RWPE1 (cell line): ENCODE data around the gene PLCB4.
"Not testable (repeated sequence)": the region's sequence is repeated elsewhere in the genome, so short reads cannot be mapped to it uniquely, and the experiment has no call there.

ENCODE experiments used
- CTCF ChIA-PET: fragments of 350-600 bp; sonication (Branson Sonifier 250); formaldehyde crosslinking; extraction: SDS; loops from one replicate; lab custom pipeline; 2021; lab: Yijun Ruan, JAX
- POLR2A ChIA-PET: fragments of 400-600 bp; formaldehyde crosslinking; extraction: SDS; loops from one replicate; lab custom pipeline; 2020; ENCODE audit warnings: antibody characterized with exemption; ENCODE audit not compliant: low non-redundant PET; lab: Yijun Ruan, JAX
- DNase-seq: peaks from one replicate; pipeline ENCODE4 v3.0.0; 2012; ENCODE audit warnings: low spot score
- H3K27ac ChIP-seq: fragments of 450-650 bp; 2 replicates; pipeline ENCODE4 v1.5.1; 2017
- CTCF ChIP-seq: fragments of 450-650 bp; conservative IDR thresholded peaks from 2 replicates; pipeline ENCODE4 v1.5.1; 2017; ENCODE audit warnings: low read depth, mild to moderate bottlenecking

PLCB4 gene

GRCh38 chr20:9149796-9150195 lies 80.9 kb downstream of the PLCB4 start:
- no peak for DNase-seq
- no peak for TF ChIP-seq CTCF
- ChIA-PET CTCF (interaction anchor here (0.5 kb wide), 1 partner anchor 44 kb away, joined by 3 read pairs; no protein-coding TSS in a partner anchor), POLR2A (no interaction called here)
- no peak overlapping the region for H3K27ac ChIP-seq

- CTCF ChIA-PET, result no interaction called here
- DNase-seq, result no peak
- POLR2A ChIA-PET, result no interaction called here
Measured at GRCh38 chr20:9150679-9151078, 81.8 kb downstream of the PLCB4 start.

GRCh38 chr20:9152139-9152538 lies 83.3 kb downstream of the PLCB4 start:
- CTCF ChIA-PET, POLR2A ChIA-PET, DNase-seq, H3K27ac ChIP-seq: not testable (repeated sequence)

More at GRCh38 chr20:9150679-9151078, 81.8 kb downstream of the PLCB4 start:
- no peak for TF ChIP-seq CTCF
- no peak overlapping the region for H3K27ac ChIP-seq

- no peak overlapping the region for H3K27ac ChIP-seq
- TF ChIP-seq CTCF, result no peak
- ChIA-PET POLR2A (no interaction called here), CTCF (no interaction called here)
- no peak for DNase-seq
Measured at GRCh38 chr20:9154464-9155024, 85.7 kb downstream of the PLCB4 start.

GRCh38 chr20:9156529-9157280 lies 87.8 kb downstream of the PLCB4 start:
- ChIA-PET CTCF (interaction anchor here (0.6 kb wide), 1 partner anchor 44 kb away, joined by 4 read pairs; no protein-coding TSS in a partner anchor), POLR2A (no interaction called here)
- H3K27ac ChIP-seq, result no peak overlapping the region
- DNase-seq, result no peak
- TF ChIP-seq CTCF, result no peak

- POLR2A ChIA-PET, result no interaction called here
- no peak for DNase-seq
- no peak for TF ChIP-seq CTCF
- H3K27ac ChIP-seq, result no peak overlapping the region
- CTCF ChIA-PET, result no interaction called here
Measured at GRCh38 chr20:9160331-9160730, 91.4 kb downstream of the PLCB4 start.

- ChIA-PET POLR2A (no interaction called here), CTCF (no interaction called here)
- DNase-seq, result no peak
- H3K27ac ChIP-seq, result no peak overlapping the region
- TF ChIP-seq CTCF, result no peak
Measured at GRCh38 chr20:9160757-9161156, 91.9 kb downstream of the PLCB4 start.
